Measurements from ENCODE around the gene CTAG1B.
"Not testable (repeated sequence)": the region's sequence is repeated elsewhere in the genome, so short reads cannot be mapped to it uniquely, and the experiment has no call there.

CTAG1B gene

GRCh38 chrX:154619182-154619581, at the start of gene CTAG1B:
CTAG1B (minus strand) TSS chrX:154619282; CDS start chrX:154619218, 64 bp downstream.
- DNase-seq = not testable (repeated sequence)

GRCh38 chrX:154661899-154662298, 42.8 kb upstream of the CTAG1B start:
- no peak for DNase-seq

GRCh38 chrX:154661170-154661569, 42.1 kb upstream of the CTAG1B start:
- DNase-seq = no peak

GRCh38 chrX:154660541-154660940, 41.5 kb upstream of the CTAG1B start:
- no peak for DNase-seq

- no peak for DNase-seq
Observed at GRCh38 chrX:154658957-154659356, 39.9 kb upstream of the CTAG1B start.

- no peak for DNase-seq
Observed at GRCh38 chrX:154658187-154658586, 39.1 kb upstream of the CTAG1B start.

GRCh38 chrX:154657226-154657805, 38.2 kb upstream of the CTAG1B start:
- DNase-seq = no peak

- no peak for DNase-seq
Observed at GRCh38 chrX:154655786-154656185, 36.7 kb upstream of the CTAG1B start.

- no peak for DNase-seq
Observed at GRCh38 chrX:154655346-154655745, 36.3 kb upstream of the CTAG1B start.

- no peak for DNase-seq
Observed at GRCh38 chrX:154654925-154655324, 35.8 kb upstream of the CTAG1B start.

GRCh38 chrX:154654372-154654771, 35.3 kb upstream of the CTAG1B start:
- DNase-seq = no peak

- not testable (repeated sequence) for DNase-seq
Observed at GRCh38 chrX:154653413-154653812, 34.3 kb upstream of the CTAG1B start, which contains the start of gene CTAG2. CTAG2 (minus strand) TSS chrX:154653579; CDS start chrX:154653515, 64 bp downstream.

GRCh38 chrX:154653048-154653401, 33.9 kb upstream of the CTAG1B start:
- no peak for DNase-seq

GRCh38 chrX:154652311-154653047, 33.4 kb upstream of the CTAG1B start:
- DNase-seq = no peak

- DNase-seq = no peak
Observed at GRCh38 chrX:154650221-154650510, 31.1 kb upstream of the CTAG1B start.

GRCh38 chrX:154649503-154650220, 30.6 kb upstream of the CTAG1B start:
- DNase-seq = no peak

GRCh38 chrX:154648931-154649330, 29.8 kb upstream of the CTAG1B start:
- DNase-seq = no peak

GRCh38 chrX:154645745-154646378, 26.8 kb upstream of the CTAG1B start:
- not testable (repeated sequence) for DNase-seq

GRCh38 chrX:154643708-154644107, 24.6 kb upstream of the CTAG1B start:
- not testable (repeated sequence) for DNase-seq

GRCh38 chrX:154641740-154642139, 22.7 kb upstream of the CTAG1B start:
- not testable (repeated sequence) for DNase-seq

- not testable (repeated sequence) for DNase-seq
Observed at GRCh38 chrX:154633661-154634060, 14.6 kb upstream of the CTAG1B start.

GRCh38 chrX:154630949-154631348, 11.9 kb upstream of the CTAG1B start:
- DNase-seq = not testable (repeated sequence)

GRCh38 chrX:154628960-154629359, 9.9 kb upstream of the CTAG1B start:
- not testable (repeated sequence) for DNase-seq
